Smooth muscle cell (in vitro differentiated cells): Measurements from ENCODE around the gene TEX22. TPM values are rescaled to one million over a fixed set of nuclear protein-coding genes. Genes with fewer than 3 reads are reported as not detected.

Source experiments
- DNase-seq: peaks from one replicate; lab custom pipeline; 2025; ENCODE audit not compliant: unreplicated experiment; lab: John Stamatoyannopoulos, UW
- H2AFZ ChIP-seq: fragments of 200-600 bp; sonication (generic); 2 replicates; pipeline ENCODE4 v1.6.0; 2016; ENCODE audit warnings: antibody characterized with exemption, low read depth, mild to moderate bottlenecking
- H3F3A ChIP-seq: fragments of 200-600 bp; sonication (generic); 2 replicates; pipeline ENCODE4 v1.6.0; 2017; ENCODE audit warnings: antibody characterized with exemption, low read depth
- H3K27ac ChIP-seq: fragments of 200-600 bp; sonication (generic); 2 replicates; pipeline ENCODE4 v1.5.1; 2016; ENCODE audit warnings: low read depth, mild to moderate bottlenecking
- H3K27me3 ChIP-seq: fragments of 200-600 bp; sonication (generic); 2 replicates; pipeline ENCODE4 v1.6.1; 2016; ENCODE audit warnings: low read depth, mild to moderate bottlenecking
- H3K36me3 ChIP-seq: fragments of 200-600 bp; sonication (generic); 2 replicates; pipeline ENCODE4 v1.5.1; 2016; ENCODE audit warnings: low read depth
- H3K4me1 ChIP-seq: fragments of 200-600 bp; sonication (generic); 2 replicates; pipeline ENCODE4 v1.5.1; 2016; ENCODE audit warnings: low read depth
- H3K4me2 ChIP-seq: fragments of 200-600 bp; sonication (generic); 2 replicates; pipeline ENCODE4 v1.6.0; 2016; ENCODE audit warnings: mild to moderate bottlenecking
- H3K4me3 ChIP-seq: fragments of 200-600 bp; sonication (generic); 2 replicates; pipeline ENCODE4 v1.5.1; 2016; ENCODE audit warnings: mild to moderate bottlenecking
- H3K79me2 ChIP-seq: fragments of 200-600 bp; sonication (generic); 2 replicates; pipeline ENCODE4 v1.6.0; 2016; ENCODE audit warnings: low read depth, mild to moderate bottlenecking
- H3K9ac ChIP-seq: fragments of 200-600 bp; sonication (generic); 2 replicates; pipeline ENCODE4 v1.6.0; 2016; ENCODE audit warnings: low read depth
- H3K9me3 ChIP-seq: fragments of 200-600 bp; sonication (generic); replicated peaks from 2 replicates; pipeline ENCODE4 v1.5.1; 2016; ENCODE audit warnings: low read depth
- H4K20me1 ChIP-seq: fragments of 200-600 bp; sonication (generic); 2 replicates; pipeline ENCODE4 v1.6.0; 2016; ENCODE audit warnings: low read depth
- CTCF ChIP-seq: fragments of 200-600 bp; sonication (generic); IDR thresholded peaks from 2 replicates; pipeline ENCODE4 v1.5.1; 2017; ENCODE audit warnings: borderline replicate concordance, mild to moderate bottlenecking, antibody characterized with exemption; ENCODE audit not compliant: insufficient read depth, poor library complexity, severe bottlenecking
- WGBS: methylation state at CpG from one replicate; pipeline ENCODE4 v1.1.7; 2016; ENCODE audit warnings: low lambda C conversion rate; 5-methylcytosine and 5-hydroxymethylcytosine counted together
- polyA plus RNA-seq: library from polyadenylated mRNA; unstranded; fragments of >200 nt; fragmentation: Nextera tagmentation; extraction: Ambion mirVana; gene quantifications from 2 replicates; pipeline ENCODE4 v1.2.1, GENCODE V29; 2016
- total RNA-seq: library from RNA; depleted of rRNA; stranded (reverse); fragments of >200 nt; gene quantifications from 2 replicates; pipeline ENCODE4 v1.2.3, GENCODE V29; 2014

Gene TEX22
- total and polyA plus RNA-seq, 2 experiments from 2014 or later = 0.09 to 0.93 TPM

GRCh38 chr14:105381446-105382342 lies 16.6 kb upstream of the TEX22 start:
- H3K27me3 ChIP-seq = no peaks in the 10 kb centered on the region
- H3K36me3 ChIP-seq = no peaks in the 10 kb centered on the region
- DNase-seq = no peak
- 94% methylated on average over 27 of the region's 27 CpGs for WGBS
- H2AFZ ChIP-seq = no peak overlapping the region
- H3K4me2 ChIP-seq = no peak overlapping the region
- H3F3A ChIP-seq = no peaks in the 10 kb centered on the region
- H3K4me3 ChIP-seq = no peak overlapping the region
- no peak overlapping the region for H3K9ac ChIP-seq
- no peaks in the 10 kb centered on the region for H3K9me3 ChIP-seq
- no peaks in the 10 kb centered on the region for H3K79me2 ChIP-seq
- no peak overlapping the region for H3K27ac ChIP-seq
- no peaks in the 10 kb centered on the region for H3K4me1 ChIP-seq
- TF ChIP-seq CTCF = no peak
- no peaks in the 10 kb centered on the region for H4K20me1 ChIP-seq

- no peaks in the 10 kb centered on the region for H3K36me3 ChIP-seq
- WGBS = 96% methylated on average over 21 of the region's 26 CpGs
- TF ChIP-seq CTCF = no peak
- no peak overlapping the region for H2AFZ ChIP-seq
- H3K79me2 ChIP-seq = no peaks in the 10 kb centered on the region
- H3K27me3 ChIP-seq = no peaks in the 10 kb centered on the region
- no peak overlapping the region for H3K9ac ChIP-seq
- no peak overlapping the region for H3K27ac ChIP-seq
- no peaks in the 10 kb centered on the region for H4K20me1 ChIP-seq
- no peak overlapping the region for H3K4me3 ChIP-seq
- H3K9me3 ChIP-seq = no peaks in the 10 kb centered on the region
- no peaks in the 10 kb centered on the region for H3K4me1 ChIP-seq
- H3K4me2 ChIP-seq = no peak overlapping the region
- H3F3A ChIP-seq = no peaks in the 10 kb centered on the region
- DNase-seq = no peak
These were observed 15.8 kb upstream of the TEX22 start for GRCh38 chr14:105382343-105383082.

DNA sequence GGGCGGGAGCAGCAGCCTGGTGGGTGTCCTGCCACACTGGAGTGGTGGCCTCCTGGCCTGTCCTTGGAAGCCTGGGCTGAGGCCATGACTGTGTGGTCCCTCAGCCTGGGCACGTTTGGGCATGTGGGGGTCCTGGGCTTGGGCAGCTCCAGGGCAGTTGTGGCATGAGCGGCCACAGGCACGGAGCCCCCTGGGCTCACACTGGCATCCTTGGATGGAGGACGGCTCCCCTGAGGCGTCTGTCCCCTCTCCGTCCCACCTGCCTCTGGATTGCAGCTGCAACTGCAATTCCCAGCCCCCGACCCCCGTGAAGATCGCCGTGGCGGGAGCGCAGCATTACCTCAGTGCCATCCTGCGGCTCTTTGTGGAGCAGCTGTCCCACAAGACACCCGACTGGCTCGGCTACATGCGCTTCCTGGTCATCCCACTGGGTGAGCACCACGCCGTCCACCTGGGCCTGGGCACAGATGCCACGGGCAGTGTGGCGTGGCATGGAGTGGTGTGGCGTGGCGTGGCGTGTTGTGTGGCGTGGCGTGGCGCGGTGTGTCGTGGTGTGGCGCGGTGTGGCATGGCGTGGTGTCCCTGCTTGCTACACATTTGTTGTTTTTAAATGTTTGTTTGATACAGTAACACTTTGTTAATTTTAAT lies 15.1 kb upstream of the TEX22 start:
- H2AFZ ChIP-seq = no peak overlapping the region
- H3K27me3 ChIP-seq = no peaks in the 10 kb centered on the region
- no peak for DNase-seq
- no peaks in the 10 kb centered on the region for H3K36me3 ChIP-seq
- H3K9ac ChIP-seq = no peak overlapping the region
- no peaks in the 10 kb centered on the region for H4K20me1 ChIP-seq
- no peak for TF ChIP-seq CTCF
- H3K79me2 ChIP-seq = no peaks in the 10 kb centered on the region
- no peak overlapping the region for H3K27ac ChIP-seq
- H3K4me1 ChIP-seq = no peaks in the 10 kb centered on the region
- H3K9me3 ChIP-seq = no peaks in the 10 kb centered on the region
- WGBS = 98% methylated on average over 32 of the region's 32 CpGs
- H3F3A ChIP-seq = no peaks in the 10 kb centered on the region
- H3K4me2 ChIP-seq = no peak overlapping the region
- no peak overlapping the region for H3K4me3 ChIP-seq
